HepG2 (cell line): Measurements from ENCODE around the gene SIRT6. TPM values are rescaled to one million over a fixed set of nuclear protein-coding genes. Genes with fewer than 3 reads are reported as not detected.

Experiments
- ARHGAP35 ChIP-seq: sonication (generic); formaldehyde crosslinking; IDR thresholded peaks from 2 replicates; pipeline ENCODE4 v1.9.0; 2022; ENCODE audit warnings: mild to moderate bottlenecking, inconsistent platforms, moderate library complexity, missing genetic modification reagents, borderline replicate concordance
- GABPA ChIP-seq, 2 experiments: IDR thresholded peaks; 2 replicates each; pipeline ENCODE4 v1.6.1; 2011 to 2016; ENCODE audit warnings: low read depth in 2 of 2, low read length in 1 of 2, missing biosample characterization in 1 of 2, missing genetic modification characterization in 1 of 2
- IKZF4 ChIP-seq: sonication (generic); formaldehyde crosslinking; IDR thresholded peaks from 2 replicates; pipeline ENCODE4 v1.5.1; 2020; ENCODE audit warnings: borderline replicate concordance, mild to moderate bottlenecking, low read depth, missing genetic modification reagents; ENCODE audit errors: not compliant biosample characterization
- MEF2D ChIP-seq: sonication (generic); formaldehyde crosslinking; IDR thresholded peaks from 2 replicates; pipeline ENCODE4 v1.5.1; 2020; ENCODE audit warnings: mild to moderate bottlenecking, missing genetic modification reagents
- MTA3 ChIP-seq: sonication (generic); formaldehyde crosslinking; IDR thresholded peaks from 2 replicates; pipeline ENCODE4 v1.4.0; 2020; ENCODE audit warnings: missing genetic modification reagents
- NAIF1 ChIP-seq: sonication (generic); formaldehyde crosslinking; IDR thresholded peaks from 2 replicates; pipeline ENCODE4 v1.5.0; 2020; ENCODE audit warnings: mild to moderate bottlenecking, missing genetic modification reagents, borderline replicate concordance
- NR1H2 ChIP-seq: sonication (generic); formaldehyde crosslinking; IDR thresholded peaks from 2 replicates; pipeline ENCODE4 v1.8.1; 2022; ENCODE audit warnings: low read depth, missing genetic modification reagents, borderline replicate concordance
- PCBP2 ChIP-seq: fragments of 200-400 bp; formaldehyde crosslinking; optimal IDR thresholded peaks from 2 replicates; pipeline ENCODE3; 2018; ENCODE audit warnings: low read length, low read depth; ENCODE audit not compliant: poor library complexity, severe bottlenecking
- SATB2 ChIP-seq: sonication (generic); formaldehyde crosslinking; IDR thresholded peaks from 2 replicates; pipeline ENCODE4 v1.5.0; 2020; ENCODE audit warnings: missing genetic modification reagents
- SP2 ChIP-seq: sonication (generic); formaldehyde crosslinking; IDR thresholded peaks from 2 replicates; pipeline ENCODE4 v1.5.1; 2020; ENCODE audit warnings: mild to moderate bottlenecking, missing genetic modification reagents
- SYNCRIP ChIP-seq: fragments of 200-400 bp; formaldehyde crosslinking; IDR thresholded peaks from 2 replicates; pipeline ENCODE4 v1.6.1; 2018; ENCODE audit warnings: mild to moderate bottlenecking, low read depth, low read length; ENCODE audit not compliant: insufficient read depth
- TCF12 ChIP-seq, 2 experiments: fragments of 450-650 bp in 1 of 2; sonication (generic) in 1 of 2; formaldehyde crosslinking in 1 of 2; IDR thresholded peaks; 2 replicates each; pipeline versions ENCODE4 v1.6.1 to v1.8.0; 2017 to 2022; ENCODE audit warnings: antibody characterized with exemption in 1 of 2, mild to moderate bottlenecking in 1 of 2, missing genetic modification reagents in 1 of 2, moderate library complexity in 1 of 2
- ZFP36L2 ChIP-seq: sonication (generic); formaldehyde crosslinking; IDR thresholded peaks from 2 replicates; pipeline ENCODE4 v1.4.0; 2020; ENCODE audit warnings: missing genetic modification reagents
- ZFP37 ChIP-seq: sonication (generic); formaldehyde crosslinking; IDR thresholded peaks from 2 replicates; pipeline ENCODE4 v1.4.0; 2020; ENCODE audit warnings: missing genetic modification reagents, borderline replicate concordance
- ZNF232 ChIP-seq: sonication (generic); formaldehyde crosslinking; IDR thresholded peaks from 2 replicates; pipeline ENCODE4 v1.4.0; 2020; ENCODE audit warnings: missing genetic modification reagents, borderline replicate concordance
- ZNF543 ChIP-seq: sonication (generic); formaldehyde crosslinking; IDR thresholded peaks from 2 replicates; pipeline ENCODE4 v1.4.0; 2020; ENCODE audit warnings: mild to moderate bottlenecking, missing genetic modification reagents
- polyA plus RNA-seq, 8 experiments: library from polyadenylated mRNA; depleted of rRNA in 3 of 8; stranded (reverse) in 7 of 8; unstranded in 1 of 8; fragments of >200 nt; fragmentation: Illumina TruSeq in 4 of 8; extraction: Trizol in 4 of 8; gene quantifications; 2 replicates each; pipeline versions ENCODE4 v1.2.1 to v1.2.3, GENCODE V29; 2011 to 2016; ENCODE audit warnings: low read depth in 4 of 8, missing spikeins in 1 of 8, mixed read lengths in 1 of 8; ENCODE audit not compliant: insufficient read depth in 1 of 8
- total RNA-seq, 5 experiments: library from RNA; depleted of rRNA; stranded (reverse); fragments of >200 nt; fragmentation: Illumina TruSeq; extraction: Trizol; gene quantifications; 2 replicates each; pipeline ENCODE4 v1.2.3, GENCODE V29; 2016; ENCODE audit warnings: low read depth in 1 of 5
- TF ChIP-seq, protein P1 (sequence below): sonication (generic); formaldehyde crosslinking; IDR thresholded peaks from 2 replicates; pipeline ENCODE4 v1.5.0; 2020; ENCODE audit warnings: mild to moderate bottlenecking, missing genetic modification reagents, borderline replicate concordance
- TF ChIP-seq, protein P2 (sequence below): sonication (generic); formaldehyde crosslinking; IDR thresholded peaks from 2 replicates; pipeline ENCODE4 v1.5.0; 2020; ENCODE audit warnings: missing genetic modification reagents, mild to moderate bottlenecking, borderline replicate concordance
- TF ChIP-seq, protein P3 (sequence below): sonication (generic); formaldehyde crosslinking; IDR thresholded peaks from 2 replicates; pipeline ENCODE4 v1.5.0; 2020; ENCODE audit warnings: missing genetic modification reagents

Gene SIRT6
- total and polyA plus RNA-seq, 2 of the 13 experiments (the other 11 are each of a cell fraction or from before 2014, with no cell fraction given): 11.0 to 18.4 TPM

DNA sequence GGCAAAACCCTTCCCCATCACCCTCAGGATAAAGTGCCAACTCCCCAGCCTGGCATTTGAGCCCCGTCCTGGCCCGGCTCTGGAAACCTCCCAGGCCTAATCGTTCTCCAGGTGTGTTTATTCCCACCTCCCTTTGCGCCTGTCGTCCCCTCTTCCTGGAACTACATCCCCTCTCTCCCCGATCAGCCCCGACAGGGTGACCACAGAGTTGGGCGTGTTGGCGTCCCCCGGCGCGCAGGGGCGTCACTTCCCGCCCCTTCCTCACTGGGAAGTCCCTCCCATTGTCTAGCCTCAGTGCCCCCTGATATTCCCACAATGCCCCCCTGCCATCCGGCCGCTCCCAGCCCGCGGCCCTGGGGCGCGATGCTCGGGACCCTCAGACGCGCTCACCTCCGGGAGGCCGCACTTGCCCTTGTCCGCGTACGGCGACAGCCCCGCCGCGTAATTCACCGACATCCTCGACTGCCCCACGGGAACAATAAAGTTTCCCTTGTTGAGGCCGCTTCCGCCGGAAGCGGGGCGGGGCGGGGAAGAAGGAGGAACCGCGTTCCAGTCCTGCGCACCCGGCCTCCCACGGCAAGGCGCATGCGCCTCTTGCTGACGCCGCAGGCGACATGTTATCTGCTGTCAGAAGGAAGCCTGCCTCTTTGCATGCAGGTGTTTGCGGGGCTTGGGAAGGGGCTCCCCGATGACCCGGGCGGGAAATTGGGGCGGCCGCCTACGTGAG is at the start of gene SIRT6, which contains the start of gene ANKRD24 (continued):
- TF ChIP-seq, protein P1, sequence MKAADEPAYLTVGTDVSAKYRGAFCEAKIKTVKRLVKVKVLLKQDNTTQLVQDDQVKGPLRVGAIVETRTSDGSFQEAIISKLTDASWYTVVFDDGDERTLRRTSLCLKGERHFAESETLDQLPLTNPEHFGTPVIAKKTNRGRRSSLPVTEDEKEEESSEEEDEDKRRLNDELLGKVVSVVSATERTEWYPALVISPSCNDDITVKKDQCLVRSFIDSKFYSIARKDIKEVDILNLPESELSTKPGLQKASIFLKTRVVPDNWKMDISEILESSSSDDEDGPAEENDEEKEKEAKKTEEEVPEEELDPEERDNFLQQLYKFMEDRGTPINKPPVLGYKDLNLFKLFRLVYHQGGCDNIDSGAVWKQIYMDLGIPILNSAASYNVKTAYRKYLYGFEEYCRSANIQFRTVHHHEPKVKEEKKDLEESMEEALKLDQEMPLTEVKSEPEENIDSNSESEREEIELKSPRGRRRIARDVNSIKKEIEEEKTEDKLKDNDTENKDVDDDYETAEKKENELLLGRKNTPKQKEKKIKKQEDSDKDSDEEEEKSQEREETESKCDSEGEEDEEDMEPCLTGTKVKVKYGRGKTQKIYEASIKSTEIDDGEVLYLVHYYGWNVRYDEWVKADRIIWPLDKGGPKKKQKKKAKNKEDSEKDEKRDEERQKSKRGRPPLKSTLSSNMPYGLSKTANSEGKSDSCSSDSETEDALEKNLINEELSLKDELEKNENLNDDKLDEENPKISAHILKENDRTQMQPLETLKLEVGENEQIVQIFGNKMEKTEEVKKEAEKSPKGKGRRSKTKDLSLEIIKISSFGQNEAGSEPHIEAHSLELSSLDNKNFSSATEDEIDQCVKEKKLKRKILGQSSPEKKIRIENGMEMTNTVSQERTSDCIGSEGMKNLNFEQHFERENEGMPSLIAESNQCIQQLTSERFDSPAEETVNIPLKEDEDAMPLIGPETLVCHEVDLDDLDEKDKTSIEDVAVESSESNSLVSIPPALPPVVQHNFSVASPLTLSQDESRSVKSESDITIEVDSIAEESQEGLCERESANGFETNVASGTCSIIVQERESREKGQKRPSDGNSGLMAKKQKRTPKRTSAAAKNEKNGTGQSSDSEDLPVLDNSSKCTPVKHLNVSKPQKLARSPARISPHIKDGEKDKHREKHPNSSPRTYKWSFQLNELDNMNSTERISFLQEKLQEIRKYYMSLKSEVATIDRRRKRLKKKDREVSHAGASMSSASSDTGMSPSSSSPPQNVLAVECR (CRISPR knock-in tag): peak; percentile 93; the same call in 1 of the 2 replicates
- TF ChIP-seq ZNF543 (CRISPR knock-in tag) (peak; percentile 43; the same call in 1 of the 2 replicates), TCF12 (IDR thresholded peaks at IDR 0.05) (no peak), TCF12 (CRISPR knock-in tag; IDR thresholded peaks at IDR 0.05) (no peak), PCBP2 (no peak), SP2 (CRISPR knock-in tag) (peak; percentile 81), GABPA (IDR thresholded peaks at IDR 0.05; ENCODE audit: low read depth, low read length) (peak; percentile 95), GABPA (CRISPR knock-in tag; IDR thresholded peaks at IDR 0.05; ENCODE audit: low read depth) (peak; percentile 98), NR1H2 (CRISPR knock-in tag) (no peak), NAIF1 (no peak), MEF2D (peak; percentile 64; the same call in 1 of the 2 replicates), SYNCRIP (no peak), ARHGAP35 (peak; percentile 90; the same call in 1 of the 2 replicates), ZFP37 (no peak), ZNF232 (no peak), IKZF4 (no peak), MTA3 (CRISPR knock-in tag) (no peak), ZFP36L2 (no peak), SATB2 (no peak)
- TF ChIP-seq, protein P2, sequence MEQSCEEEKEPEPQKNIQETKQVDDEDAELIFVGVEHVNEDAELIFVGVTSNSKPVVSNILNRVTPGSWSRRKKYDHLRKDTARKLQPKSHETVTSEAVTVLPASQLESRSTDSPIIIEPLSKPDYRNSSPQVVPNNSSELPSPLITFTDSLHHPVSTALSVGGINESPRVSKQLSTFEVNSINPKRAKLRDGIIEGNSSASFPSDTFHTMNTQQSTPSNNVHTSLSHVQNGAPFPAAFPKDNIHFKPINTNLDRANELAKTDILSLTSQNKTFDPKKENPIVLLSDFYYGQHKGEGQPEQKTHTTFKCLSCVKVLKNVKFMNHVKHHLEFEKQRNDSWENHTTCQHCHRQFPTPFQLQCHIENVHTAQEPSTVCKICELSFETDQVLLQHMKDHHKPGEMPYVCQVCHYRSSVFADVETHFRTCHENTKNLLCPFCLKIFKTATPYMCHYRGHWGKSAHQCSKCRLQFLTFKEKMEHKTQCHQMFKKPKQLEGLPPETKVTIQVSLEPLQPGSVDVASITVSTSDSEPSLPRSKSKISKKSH: no peak
- TF ChIP-seq, protein P3, sequence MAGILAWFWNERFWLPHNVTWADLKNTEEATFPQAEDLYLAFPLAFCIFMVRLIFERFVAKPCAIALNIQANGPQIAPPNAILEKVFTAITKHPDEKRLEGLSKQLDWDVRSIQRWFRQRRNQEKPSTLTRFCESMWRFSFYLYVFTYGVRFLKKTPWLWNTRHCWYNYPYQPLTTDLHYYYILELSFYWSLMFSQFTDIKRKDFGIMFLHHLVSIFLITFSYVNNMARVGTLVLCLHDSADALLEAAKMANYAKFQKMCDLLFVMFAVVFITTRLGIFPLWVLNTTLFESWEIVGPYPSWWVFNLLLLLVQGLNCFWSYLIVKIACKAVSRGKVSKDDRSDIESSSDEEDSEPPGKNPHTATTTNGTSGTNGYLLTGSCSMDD (CRISPR knock-in tag): no peak
